ENCODE results near the gene IL12B. TPM values are rescaled to one million over a fixed set of nuclear protein-coding genes. Genes with fewer than 3 reads are reported as not detected.
"Not testable (repeated sequence)": the region's sequence is repeated elsewhere in the genome, so short reads cannot be mapped to it uniquely, and the experiment has no call there.

IL12B gene
- total RNA-seq, 1 experiment from 2014 or later = not detected

DNA sequence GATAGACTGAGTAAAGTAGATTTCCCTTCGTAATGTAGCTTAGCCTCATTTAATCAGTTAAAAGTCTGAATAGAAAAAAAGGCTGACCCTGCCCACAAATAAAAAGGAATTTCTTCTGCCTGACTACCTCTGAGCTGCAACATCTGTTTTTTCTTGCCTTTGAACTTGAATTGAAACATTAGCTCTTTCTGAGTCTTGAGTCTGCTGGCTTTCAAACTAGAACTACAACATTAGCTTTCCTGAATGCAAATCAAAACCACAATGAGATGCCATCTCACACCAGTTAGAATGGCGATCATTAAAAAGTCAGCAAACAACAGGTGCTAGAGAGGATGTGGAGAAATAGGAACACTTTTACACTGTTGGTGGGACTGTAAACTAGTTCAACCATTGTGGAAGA lies 19.9 kb upstream of the IL12B start:
- POLR2A ChIA-PET (ENCODE audit: unreplicated experiment) = not testable (repeated sequence)

DNA sequence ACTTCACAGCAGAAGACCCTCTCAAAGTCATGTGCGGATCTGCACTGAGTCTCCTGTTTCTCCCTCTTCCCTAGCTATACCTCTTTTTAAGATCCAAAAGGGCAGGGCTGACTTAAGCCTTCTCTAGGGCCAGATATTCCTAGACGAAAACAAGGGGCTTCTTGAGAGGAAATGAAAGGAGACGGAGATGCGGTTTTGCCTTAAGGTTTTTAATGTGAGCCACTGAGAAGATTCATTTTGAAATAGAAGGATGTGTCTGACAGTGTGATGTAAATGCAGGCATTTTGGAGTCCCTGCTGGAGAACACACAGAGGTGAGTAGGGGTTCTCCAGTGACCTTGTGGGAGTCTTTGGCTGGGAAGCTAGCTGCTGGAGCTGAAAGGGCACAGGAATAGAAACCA lies 15.6 kb upstream of the IL12B start:
- no peak overlapping the region for H3K27ac ChIP-seq
- ChIA-PET CTCF (no interaction called here), POLR2A (ENCODE audit: unreplicated experiment) (no interaction called here)
- BruUV-seq (replicated peaks) = no TSS peak
- no peaks in the 10 kb centered on the region for H3K36me3 ChIP-seq (ENCODE audit: low read depth)
- no peaks in the 10 kb centered on the region for H4K20me1 ChIP-seq (ENCODE audit: insufficient read depth)
- H3K27me3 ChIP-seq (ENCODE audit: insufficient read depth, low read depth) = peaks cover 30% of the 10 kb centered on the region
- TF ChIP-seq, protein P1, sequence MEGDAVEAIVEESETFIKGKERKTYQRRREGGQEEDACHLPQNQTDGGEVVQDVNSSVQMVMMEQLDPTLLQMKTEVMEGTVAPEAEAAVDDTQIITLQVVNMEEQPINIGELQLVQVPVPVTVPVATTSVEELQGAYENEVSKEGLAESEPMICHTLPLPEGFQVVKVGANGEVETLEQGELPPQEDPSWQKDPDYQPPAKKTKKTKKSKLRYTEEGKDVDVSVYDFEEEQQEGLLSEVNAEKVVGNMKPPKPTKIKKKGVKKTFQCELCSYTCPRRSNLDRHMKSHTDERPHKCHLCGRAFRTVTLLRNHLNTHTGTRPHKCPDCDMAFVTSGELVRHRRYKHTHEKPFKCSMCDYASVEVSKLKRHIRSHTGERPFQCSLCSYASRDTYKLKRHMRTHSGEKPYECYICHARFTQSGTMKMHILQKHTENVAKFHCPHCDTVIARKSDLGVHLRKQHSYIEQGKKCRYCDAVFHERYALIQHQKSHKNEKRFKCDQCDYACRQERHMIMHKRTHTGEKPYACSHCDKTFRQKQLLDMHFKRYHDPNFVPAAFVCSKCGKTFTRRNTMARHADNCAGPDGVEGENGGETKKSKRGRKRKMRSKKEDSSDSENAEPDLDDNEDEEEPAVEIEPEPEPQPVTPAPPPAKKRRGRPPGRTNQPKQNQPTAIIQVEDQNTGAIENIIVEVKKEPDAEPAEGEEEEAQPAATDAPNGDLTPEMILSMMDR (conservative IDR thresholded peaks at IDR 0.05) = no peak
- TF ChIP-seq EZH2 (IDR thresholded peaks at IDR 0.05; ENCODE audit: low read depth) = no peak
- no peaks in the 10 kb centered on the region for H3K79me2 ChIP-seq (ENCODE audit: low read depth)
- peaks cover 15% of the 10 kb centered on the region for H3K4me1 ChIP-seq (replicated peaks; ENCODE audit: insufficient read depth)
- no peak for DNase-seq
- H3K9me2 ChIP-seq (ENCODE audit: insufficient read depth) = no peaks in the 10 kb centered on the region
- H2AFZ ChIP-seq = no peak overlapping the region
- peaks cover 10% of the 10 kb centered on the region for H3K9me3 ChIP-seq (ENCODE audit: insufficient read depth, low read depth)
- H3F3A ChIP-seq (ENCODE audit: insufficient read depth, low read depth) = peaks cover 28% of the 10 kb centered on the region
- H3K4me2 ChIP-seq = no peak overlapping the region
- H3K4me3 ChIP-seq = no peak overlapping the region
- intact Hi-C loops (cut with micrococcal nuclease; ENCODE audit: unreplicated experiment) = no loop called here

More for the DNA sequence above, 19.9 kb upstream of the IL12B start:
- H3K27ac ChIP-seq; H3K4me3 ChIP-seq; H3F3A ChIP-seq (ENCODE audit: insufficient read depth, low read depth); H3K4me1 ChIP-seq (replicated peaks; ENCODE audit: insufficient read depth); H4K20me1 ChIP-seq (ENCODE audit: insufficient read depth); DNase-seq; H3K9me3 ChIP-seq (ENCODE audit: insufficient read depth, low read depth); BruUV-seq (replicated peaks); H3K36me3 ChIP-seq (ENCODE audit: low read depth); H2AFZ ChIP-seq; CTCF ChIA-PET; H3K9me2 ChIP-seq (ENCODE audit: insufficient read depth); H3K4me2 ChIP-seq; intact Hi-C loops (cut with micrococcal nuclease; ENCODE audit: unreplicated experiment); H3K79me2 ChIP-seq (ENCODE audit: low read depth): not testable (repeated sequence)
- peaks cover 18% of the 10 kb centered on the region for H3K27me3 ChIP-seq (ENCODE audit: insufficient read depth, low read depth)

DNA sequence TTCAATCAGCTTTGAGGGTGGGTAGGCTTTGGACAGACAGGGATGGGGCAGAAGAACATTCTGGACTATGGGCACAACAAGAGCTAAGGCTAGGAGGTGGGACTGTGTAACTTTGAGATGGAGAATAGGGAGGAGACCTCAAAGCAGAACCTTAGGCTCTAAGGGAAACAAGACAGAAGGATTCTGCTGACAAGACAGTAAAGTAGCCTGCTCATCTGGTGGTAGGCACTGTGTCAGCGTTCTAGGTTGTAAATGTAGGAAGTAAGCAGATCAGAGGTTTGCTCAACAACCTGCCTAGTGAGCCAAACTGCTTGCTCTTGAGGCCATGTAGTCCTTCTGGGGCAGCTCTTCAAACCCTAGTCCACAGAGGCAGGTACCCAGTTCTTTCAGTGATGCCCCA lies 15.0 kb upstream of the IL12B start:
- Histone ChIP-seq H3K4me2 (no peak overlapping the region), H3K27me3 (ENCODE audit: insufficient read depth, low read depth) (peaks cover 30% of the 10 kb centered on the region), H3K4me3 (no peak overlapping the region), H3K27ac (no peak overlapping the region), H3F3A (ENCODE audit: insufficient read depth, low read depth) (peaks cover 28% of the 10 kb centered on the region), H2AFZ (no peak overlapping the region), H4K20me1 (ENCODE audit: insufficient read depth) (no peaks in the 10 kb centered on the region), H3K9me2 (ENCODE audit: insufficient read depth) (no peaks in the 10 kb centered on the region), H3K36me3 (ENCODE audit: low read depth) (no peaks in the 10 kb centered on the region), H3K79me2 (ENCODE audit: low read depth) (no peaks in the 10 kb centered on the region), H3K4me1 (replicated peaks; ENCODE audit: insufficient read depth) (peaks cover 15% of the 10 kb centered on the region), H3K9me3 (ENCODE audit: insufficient read depth, low read depth) (peaks cover 10% of the 10 kb centered on the region)
- POLR2A ChIA-PET (ENCODE audit: unreplicated experiment) = no interaction called here
- intact Hi-C loops (cut with micrococcal nuclease; ENCODE audit: unreplicated experiment) = no loop called here
- no TSS peak for BruUV-seq (replicated peaks)
- TF ChIP-seq, protein P1 (conservative IDR thresholded peaks at IDR 0.05) = no peak
- TF ChIP-seq EZH2 (IDR thresholded peaks at IDR 0.05; ENCODE audit: low read depth) = no peak
- DNase-seq = no peak
- CTCF ChIA-PET = no interaction called here

Data from PC-9 (cell line).